GM18499 (cell line): ENCODE measurements around the gene EVC.

ENCODE experiments used
- ATAC-seq: cut with Tn5 transposase; IDR thresholded peaks from one replicate; pipeline ENCODE4 v1.9.1; 2021; ENCODE audit warnings: moderate number of reproducible peaks; ENCODE audit not compliant: insufficient read depth, unreplicated experiment

Gene EVC

DNA sequence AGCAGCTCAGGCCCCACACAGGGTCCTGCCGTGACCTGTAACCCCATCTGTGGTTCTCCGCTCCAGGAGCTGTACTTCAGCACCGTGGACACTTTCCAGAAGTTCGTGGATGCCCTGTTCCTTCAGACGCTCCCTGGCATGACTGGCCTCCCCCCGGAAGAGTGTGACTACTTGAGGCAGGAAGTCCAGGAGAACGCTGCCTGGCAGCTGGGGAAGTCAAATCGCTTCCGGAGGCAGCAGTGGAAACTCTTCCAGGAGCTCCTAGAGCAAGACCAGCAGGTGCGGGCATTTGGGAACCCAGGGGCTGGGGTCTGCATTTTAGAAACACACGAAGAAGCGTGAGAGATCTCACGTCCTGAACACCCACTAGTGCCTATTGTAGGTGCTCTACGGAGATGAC, 72.5 kb downstream of the EVC start:
- no peak for ATAC-seq

DNA sequence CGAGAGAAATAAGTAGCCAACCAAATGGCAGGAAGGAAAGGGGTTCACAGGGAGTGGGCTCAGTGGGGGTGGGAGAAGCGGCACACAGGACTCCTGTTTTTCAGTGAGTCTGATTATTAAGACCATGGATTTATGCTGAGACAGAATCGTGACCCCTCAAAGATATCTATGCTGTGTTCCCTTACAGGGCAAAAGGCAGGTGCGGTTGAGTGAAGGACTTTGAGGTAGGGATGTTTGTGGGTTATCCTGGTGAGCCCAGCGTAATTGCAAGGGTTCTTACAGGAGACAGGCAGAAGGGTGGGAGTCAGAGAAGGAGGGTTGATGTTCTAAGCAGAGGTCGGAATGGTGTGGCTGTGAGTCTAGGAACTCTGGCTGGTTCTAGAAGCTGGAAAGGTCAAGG, 73.0 kb downstream of the EVC start:
- no peak for ATAC-seq

DNA sequence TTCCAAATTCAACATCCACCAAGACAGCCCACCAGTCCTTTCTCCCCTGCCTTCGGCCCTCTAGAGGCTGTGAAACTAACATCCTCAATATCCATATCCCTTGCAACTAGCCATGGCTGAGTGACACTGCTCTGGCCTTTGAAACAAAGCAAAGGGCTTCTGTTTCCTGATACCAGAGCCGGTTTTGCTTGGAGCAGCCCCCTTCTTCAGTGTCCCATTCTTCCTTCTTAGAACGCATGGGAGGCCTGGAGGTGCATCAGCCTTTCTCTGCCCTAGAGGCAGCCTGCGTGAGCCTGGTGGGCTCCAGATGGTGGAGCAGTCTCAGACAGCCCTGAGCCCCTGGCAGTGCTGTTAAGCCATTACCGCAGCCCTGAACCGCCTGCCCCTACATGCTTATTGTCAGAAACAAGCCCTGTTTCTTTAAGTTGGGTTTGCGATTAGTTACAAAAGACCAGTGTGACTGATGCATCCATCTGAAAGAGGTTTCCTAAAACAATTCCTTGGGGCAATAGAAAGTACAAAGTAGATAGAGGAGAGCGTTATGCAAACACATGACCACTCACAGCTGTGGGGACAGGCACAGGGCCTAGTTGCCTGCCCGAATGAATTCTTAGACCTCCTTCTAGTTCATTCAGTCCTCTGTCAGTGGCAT, 74.1 kb downstream of the EVC start:
- ATAC-seq: no peak

DNA sequence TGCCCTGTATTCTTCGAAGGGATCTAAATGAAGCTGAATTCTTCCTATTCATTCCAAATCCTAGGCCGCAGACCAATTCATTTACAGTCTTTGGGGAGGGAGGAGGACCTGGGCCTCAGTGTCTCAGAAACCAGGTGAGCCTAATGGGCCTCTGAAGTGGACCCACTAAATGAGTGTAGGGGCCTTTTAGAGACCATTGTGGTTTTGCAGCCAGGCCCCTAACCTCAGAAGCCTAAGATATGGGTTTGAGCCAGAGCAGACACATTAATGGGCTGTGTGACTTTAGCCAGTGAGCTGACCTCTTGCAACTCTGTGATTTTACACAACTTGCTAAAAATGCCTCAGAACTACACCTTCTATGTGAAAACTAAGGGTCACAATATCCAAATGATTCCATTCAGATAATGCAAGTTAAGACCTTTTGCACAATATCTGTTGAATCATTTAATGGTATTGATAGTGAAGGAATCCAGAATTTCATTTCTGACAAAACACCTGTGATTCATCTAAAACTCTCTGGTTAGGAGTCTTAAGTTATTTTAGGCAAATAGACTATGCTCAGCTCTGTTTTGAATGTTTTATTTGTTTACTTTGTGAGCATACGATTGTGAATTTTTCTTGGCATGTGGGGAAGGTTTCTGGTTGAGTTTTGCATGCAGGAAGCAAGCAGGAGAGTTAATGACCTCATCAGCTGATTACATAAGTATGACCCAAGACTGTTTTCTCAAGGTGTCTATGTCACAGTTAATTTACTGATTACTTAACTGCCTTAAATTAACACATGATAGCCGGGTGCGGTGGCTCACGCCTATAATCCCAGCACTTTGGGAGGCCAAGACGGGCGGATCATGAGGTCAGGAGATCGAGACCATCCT, 75.0 kb downstream of the EVC start:
- no peak for ATAC-seq

DNA sequence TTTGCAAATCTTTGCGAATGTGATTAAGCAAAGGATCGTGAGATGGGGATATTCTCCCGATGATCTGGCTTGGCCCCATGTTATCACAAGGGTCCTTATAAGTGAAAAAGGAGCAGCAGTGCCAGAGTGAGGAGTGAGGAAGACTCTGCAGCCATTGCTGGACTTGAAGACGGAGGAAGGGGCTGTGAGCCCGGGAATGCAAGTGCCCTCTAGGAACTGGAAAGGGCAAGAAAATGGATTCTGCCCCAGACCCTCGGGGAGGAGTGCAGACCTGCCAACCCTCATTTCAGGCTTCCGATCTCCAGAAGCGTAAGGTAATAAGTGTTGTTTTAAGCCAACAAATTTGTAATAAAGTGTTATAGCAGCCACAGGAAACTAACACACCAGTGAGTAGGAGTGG, 76.3 kb downstream of the EVC start:
- no peak for ATAC-seq

DNA sequence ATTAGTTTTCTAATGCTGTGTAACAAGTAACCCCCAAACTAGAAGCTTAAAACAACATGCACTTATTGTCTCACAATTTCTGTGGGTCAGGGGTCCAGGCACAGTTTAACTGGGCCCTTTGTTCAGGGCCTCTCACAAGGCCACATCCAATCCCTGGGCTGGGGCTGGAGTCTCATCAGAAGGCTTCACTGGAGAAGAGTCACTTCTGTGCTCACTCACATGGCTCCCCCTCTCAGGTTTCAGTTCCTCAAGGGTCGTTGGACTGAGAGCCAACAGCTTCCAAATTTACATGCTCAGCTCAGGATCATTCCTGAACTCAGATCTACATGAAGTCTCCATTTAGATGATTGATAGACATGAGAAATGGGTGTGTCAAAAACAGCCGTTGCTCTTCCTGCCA, 77.1 kb downstream of the EVC start:
- no peak for ATAC-seq

DNA sequence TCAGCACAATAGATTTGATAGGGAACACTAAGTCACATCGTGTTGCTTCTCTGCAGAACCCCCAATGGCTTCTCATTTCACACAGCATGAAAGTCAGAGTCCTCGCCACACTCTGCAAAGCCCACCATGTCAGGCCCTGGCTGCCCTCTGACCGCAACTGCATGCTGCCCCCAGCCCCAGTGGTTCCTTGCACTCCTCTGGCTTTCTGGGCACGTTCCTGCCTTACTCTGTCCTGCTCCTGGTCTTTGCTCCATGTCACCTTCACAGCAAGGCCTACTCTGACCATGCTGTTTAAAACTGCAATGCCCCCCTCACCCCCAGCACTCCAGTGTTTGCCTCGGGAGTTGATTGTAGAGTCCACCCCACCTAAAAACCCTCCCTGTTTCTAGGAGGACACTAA, 78.1 kb downstream of the EVC start:
- ATAC-seq: no peak

DNA sequence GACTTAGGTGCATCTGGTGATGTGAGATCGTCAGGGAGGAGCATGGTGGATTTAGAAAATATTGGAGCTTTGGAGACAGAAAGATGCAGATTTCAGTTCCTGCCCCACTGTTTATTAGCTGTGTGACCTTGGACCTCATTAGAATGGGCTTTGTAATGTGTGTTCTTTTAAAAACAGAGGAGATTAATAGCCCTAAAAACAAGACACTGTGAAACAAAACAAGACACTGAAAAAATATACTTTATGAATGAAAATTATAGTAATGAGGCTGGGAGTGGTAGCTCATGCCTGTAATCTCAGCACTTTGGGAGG, 79.5 kb downstream of the EVC start:
- no peak for ATAC-seq

DNA sequence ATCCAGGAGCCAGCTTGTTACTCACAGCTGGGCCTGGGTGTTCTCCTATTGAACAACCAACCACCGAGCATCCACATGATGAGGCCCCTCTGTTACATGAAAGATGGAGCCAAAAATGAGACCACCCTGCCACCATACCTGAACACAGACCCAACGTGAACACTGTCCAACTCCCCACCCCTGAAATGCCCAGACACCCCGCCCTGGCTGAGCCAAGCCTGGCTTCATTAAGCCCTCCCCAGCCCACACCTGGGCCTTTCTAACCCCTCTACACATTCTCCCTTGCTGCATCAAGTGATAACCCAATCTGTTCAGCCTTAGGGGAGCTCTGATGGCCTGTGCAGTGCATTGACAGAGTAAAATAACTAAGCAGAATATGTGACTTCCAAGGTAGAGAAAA, 80.7 kb downstream of the EVC start:
- ATAC-seq: no peak

DNA sequence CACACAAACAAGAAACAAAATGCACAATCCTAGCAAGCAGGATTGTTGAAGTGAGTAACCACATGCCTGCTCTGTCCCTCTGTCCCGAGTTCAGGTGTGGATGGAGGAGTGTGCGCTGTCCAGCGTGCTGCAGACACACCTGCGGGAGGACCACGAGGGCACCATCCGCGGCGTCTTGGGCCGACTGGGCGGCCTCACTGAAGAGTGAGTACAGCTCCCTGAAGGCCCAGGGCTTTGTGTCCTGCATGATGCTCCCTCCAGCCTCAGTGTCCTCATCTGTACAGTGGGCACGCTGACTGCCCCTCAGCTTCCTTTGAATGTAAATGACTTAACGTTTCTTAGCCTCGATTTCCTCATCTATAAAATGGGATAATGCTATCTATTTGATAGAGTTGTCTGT, 82.5 kb downstream of the EVC start:
- ATAC-seq: no peak

DNA sequence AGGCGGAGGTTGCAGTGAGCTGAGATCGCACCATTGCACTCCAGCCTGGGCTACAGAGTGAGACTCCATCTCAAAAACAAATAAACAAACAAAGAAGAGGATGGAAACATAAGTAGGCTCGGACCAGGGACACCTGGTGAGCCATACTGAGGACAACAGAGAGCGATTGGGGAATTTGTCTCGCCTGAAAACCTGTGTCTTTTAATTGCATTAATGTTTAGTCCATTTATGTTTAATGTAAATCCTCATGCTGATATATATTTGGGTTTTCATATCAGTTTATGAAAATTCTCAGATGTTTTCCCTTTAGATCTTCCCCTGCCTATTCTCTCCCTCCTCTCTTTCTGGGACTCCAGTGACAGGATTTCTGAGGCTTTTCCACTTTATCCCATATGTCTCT, 84.6 kb downstream of the EVC start:
- no peak for ATAC-seq

DNA sequence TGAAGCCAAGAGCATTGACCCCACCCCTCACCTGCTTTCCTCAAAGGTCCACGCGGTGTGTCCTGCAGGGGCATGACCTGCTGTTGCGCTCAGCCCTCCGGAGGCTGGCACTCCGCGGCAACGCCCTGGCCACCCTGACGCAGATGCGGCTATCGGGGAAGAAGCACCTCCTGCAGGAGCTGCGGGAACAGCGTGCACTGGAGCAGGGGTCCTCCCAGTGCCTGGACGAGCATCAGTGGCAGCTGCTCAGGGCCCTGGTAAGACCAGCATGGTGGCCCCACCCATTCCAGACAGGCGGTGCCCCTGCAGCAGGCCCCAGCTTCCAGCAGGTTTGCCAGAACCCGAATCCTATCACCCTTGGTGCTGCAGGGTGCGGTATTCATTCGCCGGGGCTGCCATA, 86.0 kb downstream of the EVC start:
- no peak for ATAC-seq

DNA sequence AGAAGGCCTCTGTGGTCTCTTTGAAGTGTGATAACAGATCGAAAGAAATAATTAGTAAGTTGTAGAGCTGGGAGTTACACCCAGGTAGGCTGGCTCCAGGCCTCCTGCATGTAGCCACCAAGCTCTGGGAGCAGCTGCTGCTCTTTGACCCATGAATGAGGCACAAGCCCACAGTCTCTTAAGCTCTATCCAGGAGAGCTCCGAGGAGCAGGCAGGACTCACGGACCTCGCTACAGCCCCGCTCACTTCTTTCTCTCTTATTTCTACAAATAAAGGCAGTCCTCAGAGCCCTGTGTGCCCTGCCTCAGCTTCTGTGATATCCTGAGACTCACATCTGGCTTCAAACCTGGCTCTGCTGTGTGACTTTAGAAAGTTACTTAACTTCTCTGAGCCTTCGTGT, 86.9 kb downstream of the EVC start:
- no peak for ATAC-seq

DNA sequence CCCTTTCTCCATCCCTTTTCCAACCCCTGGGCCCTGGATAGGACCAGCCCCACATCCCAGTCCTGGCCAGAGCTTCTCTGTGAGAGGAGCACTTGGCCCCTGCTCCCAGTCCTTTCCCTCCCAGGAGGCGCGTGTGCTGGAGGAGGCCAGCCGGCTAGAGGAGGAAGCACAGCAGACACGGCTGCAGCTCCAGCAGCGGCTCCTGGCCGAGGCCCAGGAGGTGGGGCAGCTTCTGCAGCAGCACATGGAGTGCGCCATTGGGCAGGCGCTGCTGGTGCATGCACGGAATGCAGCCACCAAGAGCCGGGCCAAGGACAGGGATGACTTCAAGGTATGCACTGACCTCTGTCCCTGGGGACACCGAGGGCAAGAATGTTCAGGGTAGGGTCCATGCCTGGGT, 87.5 kb downstream of the EVC start:
- ATAC-seq: no peak

DNA sequence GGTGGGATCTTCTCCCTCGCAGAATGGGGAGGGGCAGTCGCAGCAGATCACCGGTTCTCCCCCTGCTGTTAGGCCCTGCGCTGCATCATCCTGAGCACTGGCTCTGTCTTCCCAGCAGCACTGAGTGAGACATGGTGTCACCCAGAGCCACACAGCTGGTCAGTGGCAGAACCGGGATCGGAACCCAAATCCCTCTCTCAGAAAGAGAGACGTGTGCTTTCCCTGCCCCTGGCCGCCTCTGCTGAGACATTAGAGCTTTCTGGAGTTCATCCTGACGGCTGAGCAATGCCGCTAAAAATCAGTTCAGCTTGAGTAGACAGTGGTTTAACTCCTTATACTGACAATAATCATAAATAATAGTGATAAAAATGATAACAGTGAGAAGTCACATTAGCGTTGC, 87.9 kb downstream of the EVC start:
- no peak for ATAC-seq

DNA sequence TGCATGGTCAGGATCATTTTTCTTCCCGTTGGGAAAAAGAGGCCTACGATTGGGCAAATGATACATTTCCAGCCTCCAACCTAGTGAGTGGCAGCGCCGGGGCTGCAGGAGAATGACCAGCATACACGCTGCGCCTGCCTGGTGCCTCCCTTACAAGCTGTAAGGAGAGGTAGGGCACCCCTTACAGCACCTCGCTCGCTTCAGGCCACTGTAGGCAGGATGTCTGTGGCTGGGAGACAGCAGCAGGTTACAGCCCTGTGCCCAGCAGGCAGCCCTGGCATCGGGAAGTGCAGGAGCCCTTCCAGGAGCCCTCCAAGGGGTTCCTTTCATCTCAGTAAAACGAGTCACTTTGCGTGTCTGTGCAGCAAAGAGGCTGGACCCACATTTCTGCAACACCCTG, 88.4 kb downstream of the EVC start:
- no peak for ATAC-seq

DNA sequence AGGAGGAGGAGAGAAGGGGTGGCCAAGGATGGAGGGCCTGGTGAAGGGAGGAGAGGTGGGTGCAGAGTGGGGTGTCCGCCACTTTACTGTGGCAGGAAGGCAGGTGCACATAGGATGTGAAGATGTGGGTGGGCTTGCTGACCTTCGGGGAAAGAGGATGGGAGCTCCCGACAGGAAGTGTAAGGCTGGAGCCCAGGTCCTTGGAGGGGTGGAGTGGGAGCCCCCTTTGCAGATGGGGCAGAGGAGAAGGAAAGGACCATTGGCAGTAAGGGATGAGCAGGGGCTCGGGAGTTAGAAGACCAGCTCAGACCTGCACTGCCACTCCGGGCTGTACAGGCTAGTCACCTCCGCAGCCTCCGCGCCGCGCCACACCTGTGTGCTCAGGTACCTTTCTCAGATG, 89.5 kb downstream of the EVC start:
- ATAC-seq: no peak

DNA sequence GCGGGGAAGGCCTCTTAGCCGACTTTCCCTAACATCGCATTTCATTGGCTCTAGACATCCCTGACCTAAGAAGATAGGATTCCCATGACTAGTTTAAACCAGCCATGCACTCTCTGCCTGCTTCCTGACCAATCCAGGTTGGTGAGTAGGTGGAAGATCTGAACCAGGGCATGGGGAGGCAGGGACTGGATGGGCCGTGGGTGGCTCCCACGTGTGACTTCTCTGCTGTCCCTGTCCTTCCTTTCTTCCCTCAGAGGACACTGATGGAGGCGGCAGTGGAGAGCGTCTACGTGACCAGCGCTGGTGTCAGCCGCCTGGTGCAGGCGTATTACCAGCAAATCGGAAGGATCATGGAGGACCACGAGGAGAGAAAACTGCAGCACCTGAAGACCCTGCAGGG, 90.7 kb downstream of the EVC start:
- no peak for ATAC-seq

DNA sequence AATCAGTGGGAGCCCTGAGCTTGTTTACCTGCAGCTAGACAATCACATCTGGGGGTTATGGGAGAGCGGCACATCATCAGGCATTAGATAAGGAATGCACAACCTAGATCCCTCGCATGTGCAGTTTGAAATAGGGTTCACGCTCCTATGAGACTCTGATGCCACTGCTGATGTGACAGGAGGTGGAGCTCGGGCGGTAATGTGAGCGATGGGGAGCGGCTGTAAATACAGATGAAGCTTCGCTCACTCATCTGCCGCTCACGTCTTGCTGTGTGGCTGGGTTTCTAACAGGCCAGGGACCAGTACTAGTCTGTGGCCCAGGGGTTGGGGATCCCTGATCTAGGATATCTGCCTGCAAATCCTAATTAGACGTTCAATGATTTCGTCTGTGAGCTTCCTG, 91.6 kb downstream of the EVC start:
- ATAC-seq: no peak

DNA sequence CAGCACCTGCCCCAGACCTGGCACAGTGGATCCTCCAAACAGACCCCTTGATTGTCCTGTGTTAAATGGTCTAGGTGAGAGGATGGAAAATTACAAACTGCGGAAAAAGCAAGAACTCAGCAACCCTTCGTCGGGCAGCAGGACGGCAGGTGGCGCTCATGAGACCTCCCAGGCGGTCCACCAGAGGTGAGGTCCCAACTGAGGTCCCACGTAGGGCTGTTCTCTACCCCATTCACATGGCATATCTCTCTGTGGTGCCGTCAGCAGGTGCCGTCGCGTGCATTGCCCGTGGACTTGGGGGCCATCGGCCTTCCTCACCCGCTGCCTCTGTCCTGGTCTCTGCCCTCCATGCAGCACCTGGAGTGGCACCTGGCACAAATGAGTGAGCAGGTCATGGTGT, 93.7 kb downstream of the EVC start:
- ATAC-seq: no peak

DNA sequence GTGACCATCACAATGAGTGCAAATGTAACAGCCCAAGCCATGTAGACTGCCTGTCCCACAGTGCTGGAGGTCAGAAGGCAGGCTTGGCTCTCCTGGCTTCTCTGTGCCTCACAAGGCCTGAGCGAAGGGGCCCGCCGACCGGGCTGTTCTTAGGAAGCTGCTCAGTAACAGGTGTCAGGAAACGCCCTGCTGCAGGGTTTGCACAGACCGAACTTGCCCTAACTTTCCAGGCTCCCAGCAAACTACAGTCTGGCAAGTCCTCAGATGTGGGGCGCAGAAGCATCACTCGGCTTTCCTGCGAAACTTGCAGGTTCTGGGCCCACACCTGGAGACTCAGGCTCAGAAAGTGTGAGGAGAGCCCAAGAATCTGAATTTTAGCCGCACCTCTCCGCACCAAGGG, 94.3 kb downstream of the EVC start:
- no peak for ATAC-seq

DNA sequence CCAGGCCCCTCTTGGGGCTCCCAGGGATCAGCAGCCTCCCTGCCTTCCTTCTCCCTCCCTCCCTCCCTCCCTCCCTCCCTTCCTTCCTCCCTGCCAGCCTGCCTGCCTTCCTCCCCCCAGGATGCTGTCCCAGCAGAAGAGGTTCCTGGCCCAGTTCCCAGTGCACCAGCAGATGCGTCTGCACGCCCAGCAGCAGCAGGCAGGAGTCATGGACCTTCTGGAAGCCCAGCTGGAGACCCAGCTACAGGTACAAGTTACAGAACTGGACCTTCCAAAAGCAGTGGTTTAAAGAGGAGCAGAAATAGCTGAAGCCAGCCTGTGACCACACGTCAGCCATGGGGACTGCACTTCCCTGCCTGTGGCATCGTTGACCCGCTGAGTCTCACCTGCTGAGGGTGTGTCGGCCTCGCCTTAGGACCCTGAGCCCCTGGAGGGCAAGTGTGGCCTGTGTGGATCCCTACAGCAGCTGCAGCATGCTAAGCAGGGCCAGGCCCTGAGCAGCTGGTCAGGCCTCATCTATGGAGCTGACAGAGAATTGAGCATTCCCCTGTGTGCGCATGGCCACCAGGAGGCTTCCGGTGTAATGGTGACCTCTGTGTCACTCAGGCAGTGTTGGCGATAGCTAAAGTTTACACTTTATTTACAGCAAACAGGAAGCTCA, 97.2 kb downstream of the EVC start:
- ATAC-seq: no peak
